IMR-90 (cell line): ENCODE results near the gene SYTL3. TPM values are rescaled to one million over a fixed set of nuclear protein-coding genes. Genes with fewer than 3 reads are reported as not detected.

ENCODE experiments used
- ATAC-seq: fragments of 200-7000 bp; cut with Tn5 transposase; 2 replicates; pipeline ENCODE4 v1.9.1; 2020; ENCODE audit warnings: low read depth, mild to moderate bottlenecking, moderate library complexity
- BruUV-seq: library from RNA; stranded (reverse); fragments of 400-500 nt; replicated peaks from 2 replicates; lab custom pipeline; 2021; lab: Mats Ljungman, UMichigan
- CTCF ChIA-PET: fragments of 300-600 bp; formaldehyde crosslinking; extraction: SDS; loops from one replicate; lab custom pipeline; 2021; ENCODE audit warnings: antibody characterized with exemption; lab: Yijun Ruan, JAX
- POLR2A ChIA-PET: fragments of 300-600 bp; sonication (Branson Sonifier 250); formaldehyde crosslinking; loops from one replicate; lab custom pipeline; 2022; ENCODE audit warnings: antibody characterized with exemption; ENCODE audit not compliant: unreplicated experiment; lab: Charles Lee
- DNase-seq: peaks from one replicate; pipeline ENCODE4 v3.0.0; 2013
- H2AFZ ChIP-seq: replicated peaks from 2 replicates; pipeline ENCODE3; 2013; ENCODE audit warnings: low read length, mild to moderate bottlenecking; ENCODE audit not compliant: poor library complexity
- H2AK5ac ChIP-seq: 2 replicates; pipeline ENCODE4 v1.6.1; 2013; ENCODE audit warnings: low read depth, low read length, inconsistent platforms
- H2AK9ac ChIP-seq: replicated peaks from 2 replicates; pipeline ENCODE3; 2013; ENCODE audit warnings: mild to moderate bottlenecking, low read depth, low read length, moderate library complexity; ENCODE audit not compliant: poor library complexity
- H2BK120ac ChIP-seq: 2 replicates; pipeline ENCODE4 v1.6.1; 2013; ENCODE audit warnings: low read depth, low read length, inconsistent platforms
- H2BK15ac ChIP-seq: 3 replicates; pipeline ENCODE4 v1.6.1; 2013; ENCODE audit warnings: low read depth, low read length, inconsistent platforms
- H2BK20ac ChIP-seq: 2 replicates; pipeline ENCODE4 v1.6.1; 2013; ENCODE audit warnings: low read depth, mild to moderate bottlenecking, inconsistent platforms, low read length, moderate library complexity
- H2BK5ac ChIP-seq: 2 replicates; pipeline ENCODE4 v1.6.1; 2013; ENCODE audit warnings: mild to moderate bottlenecking, low read depth, low read length, inconsistent platforms; ENCODE audit not compliant: poor library complexity, severe bottlenecking
- H3K14ac ChIP-seq: replicated peaks from 2 replicates; pipeline ENCODE4 v1.6.1; 2013; ENCODE audit warnings: low read depth, low read length, inconsistent platforms
- H3K18ac ChIP-seq: 2 replicates; pipeline ENCODE4 v1.6.1; 2013; ENCODE audit warnings: low read depth, low read length, control low read depth
- H3K23ac ChIP-seq: 2 replicates; pipeline ENCODE4 v1.6.1; 2013; ENCODE audit warnings: low read depth, low read length, inconsistent platforms
- H3K27ac ChIP-seq: 2 replicates; pipeline ENCODE4 v1.5.1; 2013; ENCODE audit warnings: mild to moderate bottlenecking, control low read depth, low read length; ENCODE audit not compliant: insufficient read depth
- H3K27me3 ChIP-seq: 2 replicates; pipeline ENCODE4 v1.6.1; 2013; ENCODE audit warnings: low read length; ENCODE audit not compliant: control insufficient read depth, insufficient read depth
- H3K36me3 ChIP-seq: 2 replicates; pipeline ENCODE4 v1.6.1; 2013; ENCODE audit warnings: low read length, mixed read lengths; ENCODE audit not compliant: control insufficient read depth, insufficient read depth
- H3K4ac ChIP-seq: 2 replicates; pipeline ENCODE4 v1.6.1; 2013; ENCODE audit warnings: low read depth, low read length, inconsistent platforms
- H3K4me1 ChIP-seq: 2 replicates; pipeline ENCODE4 v1.6.1; 2013; ENCODE audit warnings: low read length, mixed read lengths; ENCODE audit not compliant: control insufficient read depth, insufficient read depth
- H3K4me2 ChIP-seq: 2 replicates; pipeline ENCODE4 v1.6.1; 2013; ENCODE audit warnings: low read depth, mild to moderate bottlenecking, control low read depth, low read length, moderate library complexity
- H3K4me3 ChIP-seq: 2 replicates; pipeline ENCODE4 v1.5.1; 2013; ENCODE audit warnings: low read depth, mild to moderate bottlenecking, control low read depth, low read length, moderate library complexity; ENCODE audit not compliant: insufficient read depth
- H3K56ac ChIP-seq: 2 replicates; pipeline ENCODE4 v1.6.1; 2013; ENCODE audit warnings: low read length, inconsistent platforms; ENCODE audit not compliant: insufficient read depth; ENCODE audit errors: extremely low read depth
- H3K79me1 ChIP-seq, 2 experiments: 2 replicates each; pipeline ENCODE4 v1.6.1; 2013; ENCODE audit warnings: low read length in 2 of 2, inconsistent platforms in 1 of 2, low read depth in 1 of 2
- H3K9ac ChIP-seq: 2 replicates; pipeline ENCODE4 v1.6.1; 2013; ENCODE audit warnings: low read depth, low read length, control low read depth
- H3K9me1 ChIP-seq: 2 replicates; pipeline ENCODE4 v1.6.1; 2013; ENCODE audit warnings: low read length, inconsistent platforms; ENCODE audit not compliant: insufficient read depth
- H3K9me3 ChIP-seq: 2 replicates; pipeline ENCODE4 v1.6.1; 2013; ENCODE audit warnings: low read length; ENCODE audit not compliant: control insufficient read depth, insufficient read depth
- H4K20me1 ChIP-seq: 2 replicates; pipeline ENCODE4 v1.6.1; 2013; ENCODE audit warnings: low read length, inconsistent platforms; ENCODE audit not compliant: insufficient read depth
- H4K5ac ChIP-seq: 2 replicates; pipeline ENCODE4 v1.6.1; 2013; ENCODE audit warnings: mild to moderate bottlenecking, low read depth, low read length, control low read depth
- H4K8ac ChIP-seq, 2 experiments: 2 replicates each; pipeline ENCODE4 v1.6.1; 2013; ENCODE audit warnings: low read depth in 2 of 2, low read length in 2 of 2, control low read depth in 1 of 2, inconsistent platforms in 1 of 2
- H4K91ac ChIP-seq: 2 replicates; pipeline ENCODE4 v1.6.1; 2013; ENCODE audit warnings: low read depth, low read length, inconsistent platforms; ENCODE audit not compliant: insufficient read depth
- BHLHE40 ChIP-seq: fragments of 150-350 bp; IDR thresholded peaks from 2 replicates; pipeline ENCODE4 v1.6.1; 2016; ENCODE audit warnings: mild to moderate bottlenecking, low read depth, low read length
- CEBPB ChIP-seq: IDR thresholded peaks from 2 replicates; pipeline ENCODE4 v1.6.1; 2012; ENCODE audit warnings: low read depth, low read length, improper control_type of control experiment
- CHD1 ChIP-seq: IDR thresholded peaks from 2 replicates; pipeline ENCODE4 v1.6.1; 2012; ENCODE audit warnings: low read depth, low read length, improper control_type of control experiment
- CTCF ChIP-seq: conservative IDR thresholded peaks from 2 replicates; pipeline ENCODE4 v1.5.1; 2012; ENCODE audit warnings: mild to moderate bottlenecking, low read depth, low read length, improper control_type of control experiment
- ELK1 ChIP-seq: fragments of 150-350 bp; IDR thresholded peaks from 2 replicates; pipeline ENCODE4 v1.6.1; 2016; ENCODE audit warnings: low read depth, mild to moderate bottlenecking, low read length, moderate library complexity, borderline replicate concordance
- FOS ChIP-seq: fragments of 150-350 bp; IDR thresholded peaks from 2 replicates; pipeline ENCODE4 v1.6.1; 2016; ENCODE audit warnings: low read depth, low read length
- MAFK ChIP-seq: IDR thresholded peaks from 2 replicates; pipeline ENCODE4 v1.6.1; 2012; ENCODE audit warnings: low read depth, low read length, improper control_type of control experiment
- MAZ ChIP-seq: IDR thresholded peaks from 2 replicates; pipeline ENCODE4 v1.6.1; 2012; ENCODE audit warnings: low read depth, mild to moderate bottlenecking, low read length, improper control_type of control experiment, moderate library complexity, borderline replicate concordance
- NFE2L2 ChIP-seq: fragments of 150-350 bp; IDR thresholded peaks from 2 replicates; pipeline ENCODE4 v1.6.1; 2016; ENCODE audit warnings: low read depth, mild to moderate bottlenecking, low read length
- POLR2A ChIP-seq: IDR thresholded peaks from 2 replicates; pipeline ENCODE4 v1.6.1; 2012; ENCODE audit warnings: mild to moderate bottlenecking, low read depth, low read length
- RAD21 ChIP-seq: IDR thresholded peaks from 2 replicates; pipeline ENCODE4 v1.6.1; 2012; ENCODE audit warnings: low read length, improper control_type of control experiment
- RCOR1 ChIP-seq: IDR thresholded peaks from 2 replicates; pipeline ENCODE4 v1.6.1; 2012; ENCODE audit warnings: mild to moderate bottlenecking, low read length, improper control_type of control experiment; ENCODE audit not compliant: insufficient replicate concordance
- RFX5 ChIP-seq: IDR thresholded peaks from 2 replicates; pipeline ENCODE4 v1.8.0; 2012; ENCODE audit warnings: low read depth, mild to moderate bottlenecking, low read length, moderate library complexity
- SMC3 ChIP-seq: fragments of 150-350 bp; IDR thresholded peaks from 2 replicates; pipeline ENCODE4 v1.6.1; 2016; ENCODE audit warnings: low read depth, mild to moderate bottlenecking, antibody characterized with exemption, low read length, moderate library complexity
- WGBS, 2 experiments: methylation state at CpG; one replicate each; pipeline versions ENCODE4 v1.1.5 to v1.1.7; 2013; ENCODE audit warnings: missing lambda C conversion rate in 2 of 2; ENCODE audit not compliant: insufficient read length in 1 of 2; ENCODE audit errors: extremely low coverage in 2 of 2; 5-methylcytosine and 5-hydroxymethylcytosine counted together
- dilution Hi-C: fragments of 300-500 bp; cut with HindIII; formaldehyde crosslinking; loops from one replicate; pipeline ENCODE4 v1.14.3; 2018; ENCODE audit warnings: low sequenced_read_pairs; ENCODE audit not compliant: unreplicated experiment
- in situ Hi-C: fragments of 300-500 bp; cut with MboI; formaldehyde crosslinking; loops from 3 replicates; pipeline ENCODE4 v1.14.3; 2019; ENCODE audit warnings: low sequenced_read_pairs, inconsistent platforms, mixed read lengths
- intact Hi-C: fragments of 100-400 bp; cut with micrococcal nuclease; formaldehyde crosslinking; loops from 2 replicates; pipeline ENCODE4 v1.10.0; 2022
- polyA plus RNA-seq, 3 experiments: library from polyadenylated mRNA; depleted of rRNA; stranded (reverse); fragments of >200 nt; gene quantifications; 2 replicates each; pipeline ENCODE4 v1.2.3, GENCODE V29; 2012; ENCODE audit warnings: low replicate concordance in 1 of 3
- total RNA-seq: library from RNA; depleted of rRNA; stranded (reverse); fragments of >200 nt; gene quantifications from 2 replicates; pipeline ENCODE4 v1.2.3, GENCODE V29; 2012
- TF ChIP-seq, protein P1 (sequence below): fragments of 150-350 bp; IDR thresholded peaks from 2 replicates; pipeline ENCODE4 v1.6.1; 2017; ENCODE audit warnings: mild to moderate bottlenecking, antibody characterized with exemption, low read length, low read depth

Gene SYTL3
- total and polyA plus RNA-seq, 2 of the 4 experiments (the other 2 are of a cell fraction), result 2.9 to 4.3 TPM

- no peak overlapping the region for H2BK15ac ChIP-seq
- H3K27me3 ChIP-seq, result no peaks in the 10 kb centered on the region
- H3K4ac ChIP-seq, result no peak overlapping the region
- H3K4me1 ChIP-seq, result no peaks in the 10 kb centered on the region; the same call in 1 of the 2 replicates
- intact Hi-C loops (no loop called here), in situ Hi-C loops (no loop called here), dilution Hi-C loops (no loop called here)
- H3K27ac ChIP-seq, result no peak overlapping the region
- CTCF ChIA-PET, result no interaction called here
- H3K4me2 ChIP-seq, result no peak overlapping the region
- no peaks in the 10 kb centered on the region for H3K79me1 ChIP-seq
- H3K18ac ChIP-seq, result no peak overlapping the region
- TF ChIP-seq MAFK (no peak), RAD21 (no peak), CTCF (no peak), POLR2A (no peak), CEBPB (no peak), FOS (no peak), SMC3 (no peak), CHD1 (no peak), MAZ (no peak), BHLHE40 (no peak), ELK1 (no peak), NFE2L2 (no peak), RFX5 (no peak), RCOR1 (no peak)
- TF ChIP-seq, protein P1, sequence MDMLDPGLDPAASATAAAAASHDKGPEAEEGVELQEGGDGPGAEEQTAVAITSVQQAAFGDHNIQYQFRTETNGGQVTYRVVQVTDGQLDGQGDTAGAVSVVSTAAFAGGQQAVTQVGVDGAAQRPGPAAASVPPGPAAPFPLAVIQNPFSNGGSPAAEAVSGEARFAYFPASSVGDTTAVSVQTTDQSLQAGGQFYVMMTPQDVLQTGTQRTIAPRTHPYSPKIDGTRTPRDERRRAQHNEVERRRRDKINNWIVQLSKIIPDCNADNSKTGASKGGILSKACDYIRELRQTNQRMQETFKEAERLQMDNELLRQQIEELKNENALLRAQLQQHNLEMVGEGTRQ, result no peak
- H3K9me1 ChIP-seq, result no peaks in the 10 kb centered on the region
- POLR2A ChIA-PET, result no interaction called here
- no peak overlapping the region for H3K56ac ChIP-seq
- H2BK20ac ChIP-seq, result no peak overlapping the region
- no peak overlapping the region for H4K91ac ChIP-seq
- H4K20me1 ChIP-seq, result no peaks in the 10 kb centered on the region
- no peak overlapping the region for H2AK9ac ChIP-seq
- no TSS peak for BruUV-seq
- DNase-seq, result no peak
- no peaks in the 10 kb centered on the region for H3K9me3 ChIP-seq
- H3K4me3 ChIP-seq, result no peak overlapping the region
- H3K23ac ChIP-seq, result no peak overlapping the region
- no peak overlapping the region for H2BK120ac ChIP-seq
- H3K14ac ChIP-seq, result no peak overlapping the region
- H3K36me3 ChIP-seq, result no peaks in the 10 kb centered on the region
- no peak overlapping the region for H2AK5ac ChIP-seq
- H2AFZ ChIP-seq, result no peak overlapping the region
- H4K8ac ChIP-seq, result no peak overlapping the region
- no peak overlapping the region for H2BK5ac ChIP-seq
- H4K5ac ChIP-seq, result no peak overlapping the region
- 40% methylated on average over 1 of the region's 9 CpGs; no CpG with 5 or more reads in 1 of the 2 experiments for WGBS, 2 experiments
- H3K9ac ChIP-seq, result no peak overlapping the region
- ATAC-seq, result no peak
Observed at GRCh38 chr6:158751224-158751623, 101.4 kb downstream of the SYTL3 start.
